ENCODE measurements around the gene UBE2E2. TPM values are rescaled to one million over a fixed set of nuclear protein-coding genes. Genes with fewer than 3 reads are reported as not detected.

UBE2E2 gene
- total RNA-seq, 1 donor from 2014 or later, result 89.8 TPM

DNA sequence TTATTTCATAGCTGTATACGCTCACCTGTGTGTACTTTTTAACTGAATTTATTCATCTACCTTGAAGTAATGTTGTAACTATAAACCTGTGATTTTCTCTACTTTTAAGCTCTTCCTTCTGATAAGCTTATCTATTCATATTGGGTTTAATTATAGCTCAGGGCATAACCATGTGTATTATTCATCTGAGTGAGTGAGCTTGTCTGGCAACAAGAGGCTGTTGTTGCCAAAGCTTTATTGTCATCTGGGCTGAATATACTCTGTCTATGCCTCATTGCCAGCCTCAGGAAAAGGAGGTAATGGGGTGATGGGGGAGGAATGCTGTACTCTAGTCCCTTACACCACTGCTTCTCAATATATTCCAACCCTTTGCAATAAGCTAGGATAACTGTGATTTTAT is 292.4 kb downstream of the UBE2E2 start:
- Mint-ChIP-seq H3K9me3 (no peaks in the 10 kb centered on the region), H3K4me3 (no peak overlapping the region), H3K27ac (no peak overlapping the region), H3K4me1 (peaks cover 11% of the 10 kb centered on the region), H3K36me3 (no peaks in the 10 kb centered on the region), H3K27me3 (ENCODE audit: insufficient read depth, low read depth) (no peaks in the 10 kb centered on the region)
- no peaks in the 10 kb centered on the region for H3K36me3 ChIP-seq
- no peaks in the 10 kb centered on the region for H3K79me2 ChIP-seq (ENCODE audit: low read depth)
- no peak overlapping the region for H3K4me3 ChIP-seq
- peaks cover 5% of the 10 kb centered on the region for H4K20me1 ChIP-seq (ENCODE audit: low read depth)
- peaks cover 6% of the 10 kb centered on the region for H3K4me1 ChIP-seq
- H3K4me2 ChIP-seq, result no peak overlapping the region
- H3K9me3 ChIP-seq (ENCODE audit: low read depth), result no peaks in the 10 kb centered on the region
- H3F3A ChIP-seq (ENCODE audit: low read depth), result no peaks in the 10 kb centered on the region
- H3K27me3 ChIP-seq, result no peaks in the 10 kb centered on the region
- TF ChIP-seq, protein P1, sequence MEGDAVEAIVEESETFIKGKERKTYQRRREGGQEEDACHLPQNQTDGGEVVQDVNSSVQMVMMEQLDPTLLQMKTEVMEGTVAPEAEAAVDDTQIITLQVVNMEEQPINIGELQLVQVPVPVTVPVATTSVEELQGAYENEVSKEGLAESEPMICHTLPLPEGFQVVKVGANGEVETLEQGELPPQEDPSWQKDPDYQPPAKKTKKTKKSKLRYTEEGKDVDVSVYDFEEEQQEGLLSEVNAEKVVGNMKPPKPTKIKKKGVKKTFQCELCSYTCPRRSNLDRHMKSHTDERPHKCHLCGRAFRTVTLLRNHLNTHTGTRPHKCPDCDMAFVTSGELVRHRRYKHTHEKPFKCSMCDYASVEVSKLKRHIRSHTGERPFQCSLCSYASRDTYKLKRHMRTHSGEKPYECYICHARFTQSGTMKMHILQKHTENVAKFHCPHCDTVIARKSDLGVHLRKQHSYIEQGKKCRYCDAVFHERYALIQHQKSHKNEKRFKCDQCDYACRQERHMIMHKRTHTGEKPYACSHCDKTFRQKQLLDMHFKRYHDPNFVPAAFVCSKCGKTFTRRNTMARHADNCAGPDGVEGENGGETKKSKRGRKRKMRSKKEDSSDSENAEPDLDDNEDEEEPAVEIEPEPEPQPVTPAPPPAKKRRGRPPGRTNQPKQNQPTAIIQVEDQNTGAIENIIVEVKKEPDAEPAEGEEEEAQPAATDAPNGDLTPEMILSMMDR (IDR thresholded peaks at IDR 0.05), result no peak
- TF ChIP-seq EZH2 (IDR thresholded peaks at IDR 0.05) (no peak), EZH2phosphoT487 (IDR thresholded peaks at IDR 0.05) (no peak)
- H3K27ac ChIP-seq, result no peak overlapping the region
- no peak overlapping the region for H2AFZ ChIP-seq (replicated peaks)
- no peak overlapping the region for H3K9ac ChIP-seq
- no peak for DNase-seq (ENCODE audit: low spot score)

DNA sequence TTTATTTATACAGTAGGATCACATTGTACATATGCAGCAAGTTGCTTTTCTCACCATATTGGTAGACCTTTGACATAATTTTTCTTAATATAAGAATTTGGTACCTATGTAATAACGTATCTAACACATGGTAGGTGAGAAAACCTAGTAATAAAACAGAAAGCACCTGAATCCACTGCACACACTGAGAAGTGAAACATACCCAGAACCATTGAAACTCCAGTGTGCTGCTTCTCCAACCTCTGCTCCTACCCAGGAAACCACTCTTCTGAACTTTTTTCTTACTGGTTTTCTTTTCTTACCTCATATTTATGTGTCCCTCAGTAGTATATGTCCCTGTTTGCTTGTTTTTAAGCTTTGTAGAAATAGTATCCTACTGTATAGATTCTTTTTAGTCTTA is 293.0 kb downstream of the UBE2E2 start:
- no peak overlapping the region for H3K4me2 ChIP-seq
- H3K4me1 ChIP-seq, result peaks cover 6% of the 10 kb centered on the region
- no peaks in the 10 kb centered on the region for H3K27me3 ChIP-seq
- TF ChIP-seq, protein P1 (IDR thresholded peaks at IDR 0.05), result no peak
- TF ChIP-seq EZH2 (IDR thresholded peaks at IDR 0.05) (no peak), EZH2phosphoT487 (IDR thresholded peaks at IDR 0.05) (no peak)
- no peak overlapping the region for H3K27ac ChIP-seq
- peaks cover under 1% of the 10 kb centered on the region for H4K20me1 ChIP-seq (ENCODE audit: low read depth)
- H3K4me3 ChIP-seq, result no peak overlapping the region
- DNase-seq (ENCODE audit: low spot score), result no peak
- H3K36me3 ChIP-seq, result no peaks in the 10 kb centered on the region
- no peak overlapping the region for H2AFZ ChIP-seq (replicated peaks)
- peaks cover 7% of the 10 kb centered on the region for H3K4me1 Mint-ChIP-seq
- no peaks in the 10 kb centered on the region for H3K79me2 ChIP-seq (ENCODE audit: low read depth)
- no peaks in the 10 kb centered on the region for H3K9me3 Mint-ChIP-seq
- H3K27ac Mint-ChIP-seq, result no peak overlapping the region
- H3K9me3 ChIP-seq (ENCODE audit: low read depth), result no peaks in the 10 kb centered on the region
- H3K9ac ChIP-seq, result no peak overlapping the region
- no peaks in the 10 kb centered on the region for H3K36me3 Mint-ChIP-seq
- H3K4me3 Mint-ChIP-seq, result no peak overlapping the region
- no peaks in the 10 kb centered on the region for H3F3A ChIP-seq (ENCODE audit: low read depth)
- H3K27me3 Mint-ChIP-seq (ENCODE audit: insufficient read depth, low read depth), result no peaks in the 10 kb centered on the region

DNA sequence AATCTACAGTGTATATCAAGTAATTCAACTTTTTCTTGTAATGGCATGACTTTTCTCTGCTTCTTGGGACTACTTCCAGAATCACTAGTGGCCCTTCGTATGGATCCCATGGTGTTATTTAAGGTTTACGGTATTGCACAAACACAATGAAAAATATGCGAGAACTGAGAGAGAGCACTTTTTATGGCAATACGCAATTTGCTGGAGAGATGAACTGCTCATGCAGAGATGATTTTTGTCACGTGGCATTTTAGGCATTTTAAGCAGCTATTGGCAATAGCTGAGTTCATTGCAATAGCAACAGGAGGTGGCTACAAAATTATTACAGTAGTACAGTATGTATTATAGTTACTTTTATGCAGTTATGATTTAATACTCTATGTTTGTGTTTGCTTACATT is 294.0 kb downstream of the UBE2E2 start:
- no peak overlapping the region for H3K4me3 Mint-ChIP-seq
- no peaks in the 10 kb centered on the region for H3K9me3 Mint-ChIP-seq
- no peaks in the 10 kb centered on the region for H3K4me1 Mint-ChIP-seq
- H3F3A ChIP-seq (ENCODE audit: low read depth), result no peaks in the 10 kb centered on the region
- no peaks in the 10 kb centered on the region for H3K79me2 ChIP-seq (ENCODE audit: low read depth)
- DNase-seq (ENCODE audit: low spot score), result no peak
- H4K20me1 ChIP-seq (ENCODE audit: low read depth), result no peaks in the 10 kb centered on the region
- H3K36me3 ChIP-seq, result no peaks in the 10 kb centered on the region
- no peaks in the 10 kb centered on the region for H3K27me3 ChIP-seq
- H3K27ac Mint-ChIP-seq, result no peak overlapping the region
- no peaks in the 10 kb centered on the region for H3K9me3 ChIP-seq (ENCODE audit: low read depth)
- no peak overlapping the region for H2AFZ ChIP-seq (replicated peaks)
- H3K27ac ChIP-seq, result no peak overlapping the region
- H3K36me3 Mint-ChIP-seq, result no peaks in the 10 kb centered on the region
- H3K4me2 ChIP-seq, result no peak overlapping the region
- TF ChIP-seq EZH2 (IDR thresholded peaks at IDR 0.05) (no peak), EZH2phosphoT487 (IDR thresholded peaks at IDR 0.05) (no peak)
- TF ChIP-seq, protein P1 (IDR thresholded peaks at IDR 0.05), result no peak
- no peak overlapping the region for H3K9ac ChIP-seq
- H3K27me3 Mint-ChIP-seq (ENCODE audit: insufficient read depth, low read depth), result no peaks in the 10 kb centered on the region
- H3K4me3 ChIP-seq, result no peak overlapping the region
- H3K4me1 ChIP-seq, result peaks cover 6% of the 10 kb centered on the region
